ENCODE results near the gene YWHAG.

DNA sequence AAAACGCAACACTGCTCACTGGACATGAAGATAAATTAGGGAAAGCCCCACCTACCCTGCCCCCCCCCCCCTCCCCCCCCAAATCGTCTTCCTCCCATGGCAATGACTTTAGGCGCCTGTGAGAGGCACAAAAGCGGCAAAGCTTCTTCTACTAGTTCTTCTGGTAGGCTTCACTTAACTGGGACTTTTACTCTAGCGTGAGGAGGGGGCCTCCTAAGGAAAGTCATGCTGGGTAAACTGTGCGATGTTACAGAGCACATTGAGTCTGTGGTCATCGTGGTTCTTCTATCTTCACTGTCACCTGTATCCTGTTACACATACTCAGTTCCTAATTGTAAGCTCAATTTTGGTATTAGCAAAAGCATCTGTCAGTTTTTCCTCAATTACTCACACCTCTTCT is 31.2 kb downstream of the YWHAG start:
- no peak for TF ChIP-seq LEF1 (IDR thresholded peaks at IDR 0.05; ENCODE audit: borderline replicate concordance)
- no peak for TF ChIP-seq L3MBTL2 (conservative IDR thresholded peaks at IDR 0.05)
- TF ChIP-seq SUZ12 (IDR thresholded peaks at IDR 0.05): no peak
- TF ChIP-seq FOXA1 (IDR thresholded peaks at IDR 0.05): no peak
- TF ChIP-seq ELF4 (IDR thresholded peaks at IDR 0.05): no peak
- TF ChIP-seq ARNT (IDR thresholded peaks at IDR 0.05): no peak
- TF ChIP-seq, protein P1, sequence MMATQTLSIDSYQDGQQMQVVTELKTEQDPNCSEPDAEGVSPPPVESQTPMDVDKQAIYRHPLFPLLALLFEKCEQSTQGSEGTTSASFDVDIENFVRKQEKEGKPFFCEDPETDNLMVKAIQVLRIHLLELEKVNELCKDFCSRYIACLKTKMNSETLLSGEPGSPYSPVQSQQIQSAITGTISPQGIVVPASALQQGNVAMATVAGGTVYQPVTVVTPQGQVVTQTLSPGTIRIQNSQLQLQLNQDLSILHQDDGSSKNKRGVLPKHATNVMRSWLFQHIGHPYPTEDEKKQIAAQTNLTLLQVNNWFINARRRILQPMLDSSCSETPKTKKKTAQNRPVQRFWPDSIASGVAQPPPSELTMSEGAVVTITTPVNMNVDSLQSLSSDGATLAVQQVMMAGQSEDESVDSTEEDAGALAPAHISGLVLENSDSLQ (IDR thresholded peaks at IDR 0.05): no peak
- TF ChIP-seq FOXK2 (IDR thresholded peaks at IDR 0.05): no peak
- no peak for TF ChIP-seq BHLHE40 (IDR thresholded peaks at IDR 0.05; ENCODE audit: borderline replicate concordance)
- TF ChIP-seq SP1 (IDR thresholded peaks at IDR 0.05): no peak
- TF ChIP-seq TARDBP (IDR thresholded peaks at IDR 0.05): no peak
- no peak for TF ChIP-seq FOXM1 (IDR thresholded peaks at IDR 0.05; ENCODE audit: borderline replicate concordance)
